KMS-11 (cell line): ENCODE data around the gene BRSK2.

Source experiments
- H2AFZ ChIP-seq: fragments of 200-600 bp; sonication (generic); 2 replicates; pipeline ENCODE4 v1.6.1; 2016; ENCODE audit warnings: antibody characterized with exemption, mixed run types, low read depth
- H3K27ac ChIP-seq: fragments of 200-600 bp; sonication (generic); 2 replicates; pipeline ENCODE4 v1.6.1; 2016; ENCODE audit warnings: mild to moderate bottlenecking, mixed run types
- H3K27me3 ChIP-seq: fragments of 200-600 bp; sonication (generic); 2 replicates; pipeline ENCODE4 v1.6.1; 2017; ENCODE audit warnings: mild to moderate bottlenecking, low read depth, mixed run types, moderate library complexity; ENCODE audit not compliant: insufficient read depth
- H3K36me3 ChIP-seq: fragments of 200-600 bp; sonication (generic); 2 replicates; pipeline ENCODE4 v1.6.1; 2017; ENCODE audit warnings: mild to moderate bottlenecking, mixed run types; ENCODE audit not compliant: insufficient read depth
- H3K4me1 ChIP-seq: fragments of 200-600 bp; sonication (generic); 2 replicates; pipeline ENCODE4 v1.6.1; 2016; ENCODE audit warnings: mild to moderate bottlenecking, low read depth, mixed run types; ENCODE audit not compliant: poor library complexity, severe bottlenecking
- H3K4me2 ChIP-seq: fragments of 200-600 bp; sonication (generic); 2 replicates; pipeline ENCODE4 v1.7.0; 2016; ENCODE audit warnings: mild to moderate bottlenecking, mixed run types
- H3K4me3 ChIP-seq: fragments of 200-600 bp; sonication (generic); IDR thresholded peaks from 2 replicates; pipeline ENCODE4 v1.6.1; 2017; ENCODE audit warnings: low read depth, low read length, mixed read lengths; ENCODE audit not compliant: insufficient read depth
- H3K79me2 ChIP-seq: fragments of 200-600 bp; sonication (generic); 2 replicates; pipeline ENCODE4 v1.6.1; 2016; ENCODE audit warnings: low read depth, mixed run types; ENCODE audit not compliant: insufficient read depth
- H3K9ac ChIP-seq: fragments of 200-600 bp; sonication (generic); 2 replicates; pipeline ENCODE4 v1.6.1; 2016; ENCODE audit warnings: mild to moderate bottlenecking, mixed run types
- H4K20me1 ChIP-seq: fragments of 200-600 bp; sonication (generic); 2 replicates; pipeline ENCODE4 v1.6.1; 2016; ENCODE audit warnings: mild to moderate bottlenecking, mixed run types; ENCODE audit not compliant: insufficient read depth
- TF ChIP-seq, protein P1 (sequence below): fragments of 200-600 bp; sonication (generic); conservative IDR thresholded peaks from 2 replicates; pipeline ENCODE4 v1.6.1; 2017; ENCODE audit warnings: low read depth, mild to moderate bottlenecking, antibody characterized with exemption, low read length, moderate library complexity, mixed read lengths

BRSK2 gene

DNA sequence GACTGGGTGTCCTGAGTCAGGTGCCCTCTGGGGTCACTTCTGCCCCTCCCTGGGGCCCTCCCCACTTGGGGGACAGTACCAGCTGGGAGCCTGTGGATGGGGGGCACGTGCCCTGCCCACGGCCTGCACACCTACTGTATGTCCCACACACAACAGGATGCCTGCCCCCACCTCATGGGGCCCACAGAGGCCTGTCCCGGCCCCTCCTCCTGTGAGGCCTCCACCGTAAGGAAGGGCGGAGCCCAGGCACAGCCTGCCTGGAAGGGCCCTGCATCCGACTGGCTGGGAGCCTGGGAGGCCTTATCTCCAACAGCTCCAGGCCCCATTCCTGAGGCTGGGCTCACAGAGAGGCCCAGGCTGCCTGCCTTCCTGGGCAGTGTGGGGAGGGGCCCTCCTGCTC, 47.8 kb downstream of the BRSK2 start:
- H3K4me2 ChIP-seq, result no peak overlapping the region
- H3K9ac ChIP-seq, result no peak overlapping the region
- no peaks in the 10 kb centered on the region for H3K36me3 ChIP-seq

DNA sequence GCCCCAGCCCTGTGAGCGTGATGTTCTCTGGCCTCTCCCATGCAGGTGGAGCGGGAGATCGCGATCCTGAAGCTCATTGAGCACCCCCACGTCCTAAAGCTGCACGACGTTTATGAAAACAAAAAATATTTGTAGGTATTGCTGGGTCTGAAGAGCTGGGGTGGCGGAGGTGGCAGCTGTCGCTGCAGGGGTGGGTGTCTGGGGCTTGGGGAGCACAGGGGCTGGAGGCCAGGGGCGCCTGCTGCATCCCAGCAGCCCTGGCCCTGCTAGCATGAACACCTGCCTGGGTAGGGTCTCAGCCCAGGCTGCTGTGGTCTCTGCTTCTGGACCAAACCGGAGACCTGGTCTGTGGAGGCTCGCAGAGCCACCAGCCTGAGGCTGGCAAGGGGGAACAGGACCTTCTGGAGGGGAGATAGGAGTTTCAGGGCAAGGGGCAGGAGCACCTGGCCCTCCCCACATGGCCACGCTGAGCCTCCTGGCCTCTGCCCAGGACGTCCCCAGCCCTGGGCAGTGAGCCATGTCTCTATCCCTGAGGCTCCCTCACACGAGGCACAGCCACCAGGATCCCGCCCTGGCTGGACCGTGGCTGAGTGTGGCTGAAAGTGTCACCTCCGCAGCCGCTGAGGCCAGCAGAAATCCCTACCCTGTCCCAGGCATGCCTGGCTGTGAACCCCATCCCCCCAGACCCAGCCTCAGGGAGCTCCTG, 48.7 kb downstream of the BRSK2 start:
- Histone ChIP-seq H3K27ac (no peak overlapping the region), H4K20me1 (no peaks in the 10 kb centered on the region), H3K27me3 (peaks cover 9% of the 10 kb centered on the region; the same call in 1 of the 2 replicates), H3K4me1 (no peaks in the 10 kb centered on the region), H3K79me2 (no peaks in the 10 kb centered on the region), H3K9ac (no peak overlapping the region), H3K36me3 (no peaks in the 10 kb centered on the region), H2AFZ (no peak overlapping the region), H3K4me3 (no peak overlapping the region), H3K4me2 (no peak overlapping the region)
- TF ChIP-seq, protein P1, sequence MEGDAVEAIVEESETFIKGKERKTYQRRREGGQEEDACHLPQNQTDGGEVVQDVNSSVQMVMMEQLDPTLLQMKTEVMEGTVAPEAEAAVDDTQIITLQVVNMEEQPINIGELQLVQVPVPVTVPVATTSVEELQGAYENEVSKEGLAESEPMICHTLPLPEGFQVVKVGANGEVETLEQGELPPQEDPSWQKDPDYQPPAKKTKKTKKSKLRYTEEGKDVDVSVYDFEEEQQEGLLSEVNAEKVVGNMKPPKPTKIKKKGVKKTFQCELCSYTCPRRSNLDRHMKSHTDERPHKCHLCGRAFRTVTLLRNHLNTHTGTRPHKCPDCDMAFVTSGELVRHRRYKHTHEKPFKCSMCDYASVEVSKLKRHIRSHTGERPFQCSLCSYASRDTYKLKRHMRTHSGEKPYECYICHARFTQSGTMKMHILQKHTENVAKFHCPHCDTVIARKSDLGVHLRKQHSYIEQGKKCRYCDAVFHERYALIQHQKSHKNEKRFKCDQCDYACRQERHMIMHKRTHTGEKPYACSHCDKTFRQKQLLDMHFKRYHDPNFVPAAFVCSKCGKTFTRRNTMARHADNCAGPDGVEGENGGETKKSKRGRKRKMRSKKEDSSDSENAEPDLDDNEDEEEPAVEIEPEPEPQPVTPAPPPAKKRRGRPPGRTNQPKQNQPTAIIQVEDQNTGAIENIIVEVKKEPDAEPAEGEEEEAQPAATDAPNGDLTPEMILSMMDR, result no peak

More for the DNA sequence above, 47.8 kb downstream of the BRSK2 start:
- Histone ChIP-seq H3K27me3 (peaks cover 9% of the 10 kb centered on the region; the same call in 1 of the 2 replicates), H3K4me3 (no peak overlapping the region), H3K79me2 (no peaks in the 10 kb centered on the region), H4K20me1 (no peaks in the 10 kb centered on the region), H2AFZ (no peak overlapping the region), H3K4me1 (no peaks in the 10 kb centered on the region), H3K27ac (no peak overlapping the region)
- TF ChIP-seq, protein P1, result no peak

GRCh38 chr11:1438967-1439330, 49.2 kb downstream of the BRSK2 start:
- Histone ChIP-seq H4K20me1 (no peaks in the 10 kb centered on the region), H2AFZ (no peak overlapping the region), H3K27ac (no peak overlapping the region), H3K27me3 (peaks cover 5% of the 10 kb centered on the region; the same call in 1 of the 2 replicates), H3K9ac (no peak overlapping the region), H3K4me1 (no peaks in the 10 kb centered on the region), H3K4me3 (no peak overlapping the region), H3K4me2 (no peak overlapping the region), H3K79me2 (no peaks in the 10 kb centered on the region), H3K36me3 (no peaks in the 10 kb centered on the region)
- TF ChIP-seq, protein P1, result no peak

- Histone ChIP-seq H3K4me3 (no peak overlapping the region), H3K27me3 (peaks cover 4% of the 10 kb centered on the region; the same call in 1 of the 2 replicates), H3K4me2 (no peak overlapping the region), H3K79me2 (no peaks in the 10 kb centered on the region), H3K4me1 (no peaks in the 10 kb centered on the region), H3K27ac (no peak overlapping the region), H4K20me1 (no peaks in the 10 kb centered on the region), H3K36me3 (no peaks in the 10 kb centered on the region), H2AFZ (no peak overlapping the region), H3K9ac (no peak overlapping the region)
- TF ChIP-seq, protein P1, result no peak
Observed at GRCh38 chr11:1439341-1439740, 49.6 kb downstream of the BRSK2 start.
